Activated B cell treated with CpG ODN at 0.5 μM for 24 hours (primary cell): ENCODE data around the gene PYGB. TPM values are rescaled to one million over a fixed set of nuclear protein-coding genes. Genes with fewer than 3 reads are reported as not detected.

Experiments used
- ATAC-seq: fragments of 200-7000 bp; cut with Tn5 transposase; one replicate; pipeline ENCODE4 v1.10.0; 2021; ENCODE audit warnings: low read depth, mild to moderate bottlenecking, moderate library complexity
- CTCF ChIA-PET: fragments of 350-600 bp; sonication (Branson Sonifier 250); formaldehyde crosslinking; loops from one replicate; lab custom pipeline; 2021; ENCODE audit warnings: antibody characterized with exemption; lab: Charles Lee
- POLR2A ChIA-PET: fragments of 350-600 bp; sonication (Branson Sonifier 250); formaldehyde crosslinking; loops from one replicate; lab custom pipeline; 2021; ENCODE audit warnings: antibody characterized with exemption; lab: Charles Lee
- DNase-seq: peaks from one replicate; pipeline ENCODE4 v3.0.0; 2022
- H3K27ac Mint-ChIP-seq: one replicate; pipeline ENCODE4 v1.8.0; 2020; ENCODE audit warnings: mixed read lengths
- H3K27me3 Mint-ChIP-seq: one replicate; pipeline ENCODE4 v1.8.0; 2021; ENCODE audit warnings: mixed read lengths
- H3K36me3 Mint-ChIP-seq: one replicate; pipeline ENCODE4 v1.8.0; 2021; ENCODE audit warnings: low read depth, mixed read lengths
- H3K4me1 Mint-ChIP-seq: one replicate; pipeline ENCODE4 v1.8.0; 2021; ENCODE audit warnings: mixed read lengths
- H3K4me3 Mint-ChIP-seq: one replicate; pipeline ENCODE4 v1.8.0; 2020; ENCODE audit warnings: mild to moderate bottlenecking, mixed read lengths
- H3K9me3 Mint-ChIP-seq: one replicate; pipeline ENCODE4 v1.8.0; 2020; ENCODE audit warnings: mixed read lengths
- intact Hi-C: fragments of 100-400 bp; cut with micrococcal nuclease; formaldehyde crosslinking; loops from one replicate; pipeline ENCODE4 v1.15.1; 2024
- total RNA-seq: library from RNA; stranded (reverse); gene quantifications from 2 replicates; pipeline ENCODE4 v1.2.3, GENCODE V29; 2022
- TF ChIP-seq, protein P1 (sequence below): fragments of 200-600 bp; IDR thresholded peaks from one replicate; pipeline ENCODE4 v1.8.0; 2022; ENCODE audit warnings: antibody characterized with exemption, mild to moderate bottlenecking

PYGB gene
- total RNA-seq, 1 donor from 2014 or later: 23.5 TPM

- Mint-ChIP-seq H3K27me3 (no peaks in the 10 kb centered on the region), H3K27ac (no peak overlapping the region), H3K9me3 (no peaks in the 10 kb centered on the region), H3K4me1 (peaks cover 10% of the 10 kb centered on the region), H3K36me3 (peaks cover 4% of the 10 kb centered on the region), H3K4me3 (no peak overlapping the region)
- intact Hi-C loops: no loop called here
- CTCF ChIA-PET: no interaction called here
- POLR2A ChIA-PET: no interaction called here
- DNase-seq: no peak
- ATAC-seq: no peak
- TF ChIP-seq, protein P1, sequence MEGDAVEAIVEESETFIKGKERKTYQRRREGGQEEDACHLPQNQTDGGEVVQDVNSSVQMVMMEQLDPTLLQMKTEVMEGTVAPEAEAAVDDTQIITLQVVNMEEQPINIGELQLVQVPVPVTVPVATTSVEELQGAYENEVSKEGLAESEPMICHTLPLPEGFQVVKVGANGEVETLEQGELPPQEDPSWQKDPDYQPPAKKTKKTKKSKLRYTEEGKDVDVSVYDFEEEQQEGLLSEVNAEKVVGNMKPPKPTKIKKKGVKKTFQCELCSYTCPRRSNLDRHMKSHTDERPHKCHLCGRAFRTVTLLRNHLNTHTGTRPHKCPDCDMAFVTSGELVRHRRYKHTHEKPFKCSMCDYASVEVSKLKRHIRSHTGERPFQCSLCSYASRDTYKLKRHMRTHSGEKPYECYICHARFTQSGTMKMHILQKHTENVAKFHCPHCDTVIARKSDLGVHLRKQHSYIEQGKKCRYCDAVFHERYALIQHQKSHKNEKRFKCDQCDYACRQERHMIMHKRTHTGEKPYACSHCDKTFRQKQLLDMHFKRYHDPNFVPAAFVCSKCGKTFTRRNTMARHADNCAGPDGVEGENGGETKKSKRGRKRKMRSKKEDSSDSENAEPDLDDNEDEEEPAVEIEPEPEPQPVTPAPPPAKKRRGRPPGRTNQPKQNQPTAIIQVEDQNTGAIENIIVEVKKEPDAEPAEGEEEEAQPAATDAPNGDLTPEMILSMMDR: no peak
Measured at GRCh38 chr20:25253606-25254275, 5.9 kb downstream of the PYGB start.

GRCh38 chr20:25254571-25254970 is 6.7 kb downstream of the PYGB start:
- DNase-seq: no peak
- H3K27ac Mint-ChIP-seq: no peak overlapping the region
- H3K36me3 Mint-ChIP-seq: peaks cover 12% of the 10 kb centered on the region
- TF ChIP-seq, protein P1: no peak
- H3K9me3 Mint-ChIP-seq: no peaks in the 10 kb centered on the region
- CTCF ChIA-PET: no interaction called here
- peaks cover 2% of the 10 kb centered on the region for H3K4me1 Mint-ChIP-seq
- ATAC-seq: no peak
- POLR2A ChIA-PET: no interaction called here
- H3K27me3 Mint-ChIP-seq: no peaks in the 10 kb centered on the region
- no peak overlapping the region for H3K4me3 Mint-ChIP-seq
- intact Hi-C loops: no loop called here

- Mint-ChIP-seq H3K4me1 (no peaks in the 10 kb centered on the region), H3K36me3 (peaks cover 17% of the 10 kb centered on the region), H3K4me3 (no peak overlapping the region), H3K27ac (no peak overlapping the region), H3K27me3 (no peaks in the 10 kb centered on the region), H3K9me3 (no peaks in the 10 kb centered on the region)
- no peak for ATAC-seq
- DNase-seq: no peak
- ChIA-PET CTCF (no interaction called here), POLR2A (no interaction called here)
- intact Hi-C loops: no loop called here
- TF ChIP-seq, protein P1: no peak
Measured at GRCh38 chr20:25254986-25255680, 7.2 kb downstream of the PYGB start.

DNA sequence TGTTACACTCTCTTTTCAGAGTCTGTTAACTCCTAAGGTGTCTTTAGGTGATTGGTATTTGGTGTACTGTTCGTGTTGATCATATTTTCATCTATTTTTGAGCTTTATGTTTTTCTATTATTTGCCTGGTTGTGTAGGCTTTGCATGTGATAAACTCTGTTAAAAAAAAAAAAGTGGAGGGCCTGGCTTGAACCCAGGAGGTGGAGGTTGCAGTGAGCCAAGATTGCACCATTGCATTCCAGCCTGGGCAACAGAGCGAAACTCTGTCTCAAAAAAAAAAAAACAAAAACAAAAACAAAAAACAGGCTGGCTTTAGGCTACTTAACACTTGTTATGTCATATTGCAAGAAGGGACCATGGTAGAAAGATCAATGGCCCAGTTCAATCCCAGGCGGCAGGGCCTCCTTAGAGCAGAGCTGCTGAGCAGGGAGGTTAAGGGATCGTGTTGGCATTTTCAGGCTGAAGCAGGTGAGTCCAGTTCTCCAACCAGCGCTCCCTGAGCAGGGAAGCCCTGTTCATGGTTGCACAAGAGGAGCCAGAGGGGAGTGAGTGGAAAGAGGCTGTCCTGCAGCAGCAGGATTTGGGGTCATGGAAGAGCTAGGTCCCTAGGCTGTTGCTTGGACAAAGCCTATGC is 8.5 kb downstream of the PYGB start:
- TF ChIP-seq, protein P1: no peak
- ChIA-PET POLR2A (no interaction called here), CTCF (interaction anchor here (0.6 kb wide), 1 partner anchor 415 kb away, joined by 3 read pairs; no protein-coding TSS in a partner anchor)
- H3K4me1 Mint-ChIP-seq: no peaks in the 10 kb centered on the region
- ATAC-seq (no peak), DNase-seq (no peak)
- H3K36me3 Mint-ChIP-seq: peaks cover 28% of the 10 kb centered on the region
- no peak overlapping the region for H3K4me3 Mint-ChIP-seq
- intact Hi-C loops: no loop called here
- H3K27me3 Mint-ChIP-seq: no peaks in the 10 kb centered on the region
- no peak overlapping the region for H3K27ac Mint-ChIP-seq
- no peaks in the 10 kb centered on the region for H3K9me3 Mint-ChIP-seq

- peaks cover 36% of the 10 kb centered on the region for H3K36me3 Mint-ChIP-seq
- DNase-seq: no peak
- intact Hi-C loops: no loop called here
- no peak overlapping the region for H3K4me3 Mint-ChIP-seq
- no peaks in the 10 kb centered on the region for H3K9me3 Mint-ChIP-seq
- H3K4me1 Mint-ChIP-seq: no peaks in the 10 kb centered on the region
- TF ChIP-seq, protein P1: no peak
- CTCF ChIA-PET: no interaction called here
- ATAC-seq: no peak
- no peaks in the 10 kb centered on the region for H3K27me3 Mint-ChIP-seq
- POLR2A ChIA-PET: no interaction called here
- H3K27ac Mint-ChIP-seq: no peak overlapping the region
Measured at GRCh38 chr20:25257130-25257529, 9.2 kb downstream of the PYGB start.
